Measurements from ENCODE around the gene B3GNT3. TPM values are rescaled to one million over a fixed set of nuclear protein-coding genes. Genes with fewer than 3 reads are reported as not detected.
A peak's percentile ranks its signal among the peaks of the same experiment; 100 is the strongest.

B3GNT3 gene
- total and polyA plus RNA-seq, 2 donors (not counting 1 experiment from before 2014, with no cell fraction given): 0.06 TPM; not detected in 1

DNA sequence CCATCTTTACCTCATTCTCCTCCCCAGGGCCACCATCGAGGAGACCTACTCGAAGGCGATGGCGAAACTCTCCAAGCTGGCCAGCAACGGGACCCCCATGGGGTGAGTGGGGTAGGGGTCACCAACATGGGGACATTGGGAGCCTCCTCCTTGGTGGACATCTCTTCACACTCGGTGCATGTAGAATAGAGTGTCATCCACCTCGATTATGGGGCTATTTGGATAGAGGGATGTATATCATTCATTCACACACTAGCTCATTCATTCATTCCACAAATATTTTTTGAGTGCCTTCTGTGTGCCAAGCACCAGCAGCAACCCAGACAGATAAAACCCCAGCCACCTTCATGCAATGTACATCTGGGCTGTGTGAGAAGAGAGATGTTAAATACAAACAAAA, 30.6 kb upstream of the B3GNT3 start:
- Histone ChIP-seq H3K36me3 (replicated peaks in 1 of 2; ENCODE audit: control extremely low read depth in 1 of 2, control insufficient read depth in 1 of 2, extremely low read depth in 1 of 2, insufficient read depth in 2 of 2, low read length in 1 of 2) (peaks cover 3 to 67% of the 10 kb centered on the region in 2 experiments), H3K27me3 (replicated peaks in 1 of 4; ENCODE audit: control extremely low read depth in 1 of 4, control insufficient read depth in 3 of 4, insufficient read depth in 4 of 4, low read length in 3 of 4) (no peaks in the 10 kb centered on the region), H3K9me3 (ENCODE audit: control extremely low read depth in 1 of 3, control insufficient read depth in 2 of 3, insufficient read depth in 1 of 3, low read length in 2 of 3) (no peaks in the 10 kb centered on the region), H3K4me1 (ENCODE audit: control insufficient read depth in 2 of 2, insufficient read depth in 2 of 2, low read length in 2 of 2) (peaks cover 16 to 22% of the 10 kb centered on the region in 2 donors), H4K20me1 (ENCODE audit: control insufficient read depth, insufficient read depth, low read length, poor library complexity, severe bottlenecking) (peaks cover 34% of the 10 kb centered on the region), H2AFZ (ENCODE audit: insufficient read depth, low read depth, low read length, poor library complexity, severe bottlenecking) (no peak overlapping the region), H3K79me2 (ENCODE audit: control insufficient read depth, insufficient read depth, low read length) (peaks cover 63% of the 10 kb centered on the region), H3K4me2 (replicated peaks; ENCODE audit: low read depth, low read length, poor library complexity, severe bottlenecking) (no peak overlapping the region), H3K4me3 (ENCODE audit: control extremely low read depth in 1 of 5, extremely low read depth in 1 of 5, insufficient read depth in 1 of 5, low read depth in 2 of 5, low read length in 4 of 5) (no peak overlapping the region), H3K9ac (ENCODE audit: low read length) (no peak overlapping the region), H3K27ac (ENCODE audit: low read length in 2 of 2) (no peak overlapping the region)
- TF ChIP-seq EZH2 (IDR thresholded peaks at IDR 0.05; ENCODE audit: borderline replicate concordance, insufficient read depth, low read depth, low read length, poor library complexity, severe bottlenecking): no peak
- TF ChIP-seq CTCF (IDR thresholded peaks at IDR 0.05): no peak
- Mint-ChIP-seq H3K4me3 (no peak overlapping the region), H3K27me3 (no peaks in the 10 kb centered on the region), H3K9me3 (ENCODE audit: insufficient read depth) (no peaks in the 10 kb centered on the region), H3K4me1 (peaks cover 37% of the 10 kb centered on the region), H3K27ac (peak overlapping the region; percentile 88)
- DNase-seq (no peak), ATAC-seq (ENCODE audit: low read depth) (no peak)
- ChIA-PET CTCF (interaction anchor here (0.7 to 4.9 kb wide), 6 partner anchors 12 to 95 kb away, joined by 3 to 137 read pairs (median 6); partner anchors contain the start of gene FCHO1), POLR2A (interaction anchor here (0.6 to 1.3 kb wide), 2 partner anchors 15 to 25 kb away, joined by 3 to 5 read pairs; no protein-coding TSS in a partner anchor)
- WGBS (ENCODE audit: insufficient coverage): no CpG with 5 or more reads among the region's 7 CpGs
- intact Hi-C loops (cut with micrococcal nuclease): no loop called here

GRCh38 chr19:17765069-17765618, 29.8 kb upstream of the B3GNT3 start:
- H4K20me1 ChIP-seq (ENCODE audit: control insufficient read depth, insufficient read depth, low read length, poor library complexity, severe bottlenecking): peaks cover 31% of the 10 kb centered on the region
- no peak overlapping the region for H2AFZ ChIP-seq (ENCODE audit: insufficient read depth, low read depth, low read length, poor library complexity, severe bottlenecking)
- H3K4me3 ChIP-seq (ENCODE audit: control extremely low read depth in 1 of 5, extremely low read depth in 1 of 5, insufficient read depth in 1 of 5, low read depth in 2 of 5, low read length in 4 of 5): no peak overlapping the region
- TF ChIP-seq CTCF (IDR thresholded peaks at IDR 0.05) (no peak), EZH2 (IDR thresholded peaks at IDR 0.05; ENCODE audit: borderline replicate concordance, insufficient read depth, low read depth, low read length, poor library complexity, severe bottlenecking) (no peak)
- ATAC-seq (ENCODE audit: low read depth): peak; percentile 79
- no peaks in the 10 kb centered on the region for H3K9me3 ChIP-seq (ENCODE audit: control extremely low read depth in 1 of 3, control insufficient read depth in 2 of 3, insufficient read depth in 1 of 3, low read length in 2 of 3)
- H3K9ac ChIP-seq (ENCODE audit: low read length): no peak overlapping the region
- Mint-ChIP-seq H3K4me3 (peak overlapping the region; percentile 41), H3K27me3 (no peaks in the 10 kb centered on the region), H3K27ac (peak overlapping the region; percentile 88), H3K4me1 (peaks cover 31% of the 10 kb centered on the region), H3K9me3 (ENCODE audit: insufficient read depth) (no peaks in the 10 kb centered on the region)
- peak overlapping the region; percentile 12 to 18 for H3K27ac ChIP-seq (ENCODE audit: low read length in 2 of 2)
- POLR2A ChIA-PET: interaction anchor here (0.7 to 1.3 kb wide), 2 partner anchors 15 to 26 kb away, joined by 5 read pairs; no protein-coding TSS in a partner anchor
- CTCF ChIA-PET: interaction anchor here (1.2 to 4.9 kb wide), 8 partner anchors 11 to 90 kb away, joined by 6 to 137 read pairs (median 26); partner anchors contain the start of gene FCHO1
- WGBS (ENCODE audit: insufficient coverage): 43% methylated on average over 9 of the region's 12 CpGs
- H3K36me3 ChIP-seq (replicated peaks in 1 of 2; ENCODE audit: control extremely low read depth in 1 of 2, control insufficient read depth in 1 of 2, extremely low read depth in 1 of 2, insufficient read depth in 2 of 2, low read length in 1 of 2): peaks cover 3 to 72% of the 10 kb centered on the region in 2 experiments
- peaks cover 11 to 21% of the 10 kb centered on the region in 2 donors for H3K4me1 ChIP-seq (ENCODE audit: control insufficient read depth in 2 of 2, insufficient read depth in 2 of 2, low read length in 2 of 2)
- intact Hi-C loops (cut with micrococcal nuclease): loop anchor here (1.0 kb wide), 1 partner anchor 11 kb away; no protein-coding TSS in a partner anchor
- no peaks in the 10 kb centered on the region for H3K27me3 ChIP-seq (replicated peaks in 1 of 4; ENCODE audit: control extremely low read depth in 1 of 4, control insufficient read depth in 3 of 4, insufficient read depth in 4 of 4, low read length in 3 of 4)
- H3K4me2 ChIP-seq (replicated peaks; ENCODE audit: low read depth, low read length, poor library complexity, severe bottlenecking): no peak overlapping the region
- no peak for DNase-seq
- peaks cover 61% of the 10 kb centered on the region for H3K79me2 ChIP-seq (ENCODE audit: control insufficient read depth, insufficient read depth, low read length)

Measured in B cell (primary cell).